AG04450 (cell line): Measurements from ENCODE around the gene CREB3L4. TPM values are rescaled to one million over a fixed set of nuclear protein-coding genes. Genes with fewer than 3 reads are reported as not detected.
A peak's percentile ranks its signal among the peaks of the same experiment; 100 is the strongest.

Source experiments
- CTCF ChIA-PET: fragments of 300-600, 350-600 bp; formaldehyde crosslinking; extraction: SDS; loops from one replicate; lab custom pipeline; 2022; ENCODE audit warnings: antibody characterized with exemption, inconsistent platforms; lab: Charles Lee
- POLR2A ChIA-PET: fragments of 350-600 bp; formaldehyde crosslinking; extraction: SDS; loops from one replicate; lab custom pipeline; 2021; ENCODE audit warnings: antibody characterized with exemption, inconsistent platforms; lab: Yijun Ruan, JAX
- DNase-seq: peaks from one replicate; pipeline ENCODE4 v3.0.0-alpha.2; 2011; ENCODE audit warnings: low read depth, low spot score
- H3K27ac ChIP-seq: one replicate; pipeline ENCODE4 v1.5.1; 2012; ENCODE audit warnings: low read depth, low read length, control low read depth
- H3K27me3 ChIP-seq: one replicate; pipeline ENCODE4 v1.6.0; 2012; ENCODE audit warnings: low read length; ENCODE audit not compliant: control insufficient read depth, insufficient read depth
- H3K4me3 ChIP-seq: 2 replicates; pipeline ENCODE4 v1.5.1; 2011; ENCODE audit warnings: mild to moderate bottlenecking, low read depth, low read length, control low read depth
- H3K9me3 ChIP-seq: 2 replicates; pipeline ENCODE4 v1.5.1; 2012; ENCODE audit warnings: low read length; ENCODE audit not compliant: control insufficient read depth, insufficient read depth
- CTCF ChIP-seq: IDR thresholded peaks from 2 replicates; pipeline ENCODE4 v1.5.1; 2011; ENCODE audit warnings: low read depth, low read length, control low read depth, inconsistent platforms
- polyA plus RNA-seq: library from polyadenylated mRNA; depleted of rRNA; stranded (reverse); fragments of >200 nt; gene quantifications from 2 replicates; pipeline ENCODE4 v1.2.3, GENCODE V29; 2011

Gene CREB3L4
- polyA plus RNA-seq, 1 experiment: 7.7 TPM

GRCh38 chr1:153961421-153961820 lies 6.3 kb upstream of the CREB3L4 start:
- no peak for TF ChIP-seq CTCF
- POLR2A ChIA-PET: interaction anchor here (3.3 kb wide), 1 partner anchor 16 kb away, joined by 26 read pairs; the partner anchor contains the start of gene JTB
- Histone ChIP-seq H3K27me3 (no peaks in the 10 kb centered on the region), H3K4me3 (peak overlapping the region; percentile 90), H3K9me3 (no peaks in the 10 kb centered on the region; the same call in 1 of the 2 replicates), H3K27ac (no peak overlapping the region)
- CTCF ChIA-PET: interaction anchor here (1.2 kb wide), 2 partner anchors 15 to 25 kb away, joined by 3 to 5 read pairs; partner anchors contain the start of genes DENND4B and RAB13
- no peak for DNase-seq

GRCh38 chr1:153962088-153963029 lies 5.3 kb upstream of the CREB3L4 start:
- TF ChIP-seq CTCF: no peak
- Histone ChIP-seq H3K27me3 (no peaks in the 10 kb centered on the region), H3K4me3 (peak overlapping the region; percentile 90), H3K27ac (peak overlapping the region; percentile 83), H3K9me3 (no peaks in the 10 kb centered on the region; the same call in 1 of the 2 replicates)
- DNase-seq: no peak
- POLR2A ChIA-PET: interaction anchor here (0.5 to 3.3 kb wide), 5 partner anchors 15 to 57 kb away, joined by 5 to 26 read pairs (median 11); partner anchors contain the start of genes DENND4B, JTB, RAB13 and RPS27
- CTCF ChIA-PET: interaction anchor here (0.6 to 2.0 kb wide), 5 partner anchors 10 to 337 kb away, joined by 3 to 9 read pairs (median 5); partner anchors contain the start of genes DENND4B and RAB13

GRCh38 chr1:153963030-153963849 lies 4.5 kb upstream of the CREB3L4 start, which contains the start of gene SLC39A1:
Gene SLC39A1, minus strand, starts transcription at chr1:153963537. Its CDS starts 822 bp downstream, at chr1:153962715.
- peak within 1 kb of the TSS; percentile 90 for H3K4me3 ChIP-seq
- ChIA-PET POLR2A (interaction anchor here (0.5 to 3.3 kb wide), 9 partner anchors 14 to 336 kb away, joined by 3 to 26 read pairs (median 5); partner anchors contain the start of genes DENND4B, JTB, RAB13 and RPS27), CTCF (interaction anchor here (1.2 to 2.0 kb wide), 3 partner anchors 16 to 23 kb away, joined by 5 to 9 read pairs (median 9); partner anchors contain the start of genes DENND4B and RAB13)
- DNase-seq: peak; percentile 88
- peak within 1 kb of the TSS; percentile 84 for H3K27ac ChIP-seq
- no peaks in the 10 kb centered on the region for H3K27me3 ChIP-seq
- H3K9me3 ChIP-seq: no peaks in the 10 kb centered on the region; the same call in 1 of the 2 replicates
- TF ChIP-seq CTCF: no peak

- H3K4me3 ChIP-seq: peak overlapping the region; percentile 90
- H3K27me3 ChIP-seq: no peaks in the 10 kb centered on the region
- CTCF ChIA-PET: interaction anchor here (1.0 to 2.0 kb wide), 3 partner anchors 17 to 165 kb away, joined by 3 to 9 read pairs (median 9); partner anchors contain the start of genes DENND4B and RAB13
- DNase-seq: no peak
- no peaks in the 10 kb centered on the region; the same call in 1 of the 2 replicates for H3K9me3 ChIP-seq
- TF ChIP-seq CTCF: no peak
- peak overlapping the region; percentile 84 for H3K27ac ChIP-seq
- POLR2A ChIA-PET: interaction anchor here (0.6 to 3.3 kb wide), 6 partner anchors 13 to 158 kb away, joined by 3 to 26 read pairs (median 4); partner anchors contain the start of genes JTB, RAB13 and RPS27
Observed at GRCh38 chr1:153963850-153964331, 3.8 kb upstream of the CREB3L4 start.
